MM.1S (cell line): ENCODE results near the gene LRMDA.

Source experiments
- DNase-seq: peaks from one replicate; pipeline ENCODE4 v3.0.0-alpha.2; 2015
- H2AFZ ChIP-seq: fragments of 300-600 bp; sonication (generic); 2 replicates; pipeline ENCODE4 v1.6.0; 2016; ENCODE audit warnings: antibody characterized with exemption, low read length
- H3F3A ChIP-seq: fragments of 300-600 bp; sonication (generic); 2 replicates; pipeline ENCODE4 v1.6.1; 2016; ENCODE audit warnings: mild to moderate bottlenecking, antibody characterized with exemption, low read length, moderate library complexity, mixed read lengths; ENCODE audit not compliant: insufficient read depth
- H3K27ac ChIP-seq: fragments of 300-600 bp; sonication (generic); 2 replicates; pipeline ENCODE4 v1.5.1; 2016; ENCODE audit warnings: mild to moderate bottlenecking, low read length
- H3K27me3 ChIP-seq: fragments of 300-600 bp; sonication (generic); replicated peaks from 2 replicates; pipeline ENCODE4 v1.6.0; 2016; ENCODE audit warnings: low read length; ENCODE audit not compliant: insufficient read depth
- H3K36me3 ChIP-seq: fragments of 300-600 bp; sonication (generic); replicated peaks from 2 replicates; pipeline ENCODE4 v1.6.1; 2016; ENCODE audit warnings: mild to moderate bottlenecking, low read length, mixed read lengths; ENCODE audit not compliant: insufficient read depth
- H3K4me1 ChIP-seq: fragments of 300-600 bp; sonication (generic); 2 replicates; pipeline ENCODE4 v1.6.1; 2016; ENCODE audit warnings: low read length, mixed read lengths
- H3K4me2 ChIP-seq: fragments of 300-600 bp; sonication (generic); 2 replicates; pipeline ENCODE4 v1.6.0; 2016; ENCODE audit warnings: low read depth, low read length
- H3K4me3 ChIP-seq: fragments of 300-600 bp; sonication (generic); 2 replicates; pipeline ENCODE4 v1.5.1; 2016; ENCODE audit warnings: low read length, mixed read lengths
- H3K79me2 ChIP-seq: fragments of 300-600 bp; sonication (generic); 2 replicates; pipeline ENCODE4 v1.6.1; 2016; ENCODE audit warnings: mixed run types, low read length, mixed read lengths
- H3K9ac ChIP-seq: fragments of 300-600 bp; sonication (generic); 2 replicates; pipeline ENCODE4 v1.6.1; 2016; ENCODE audit warnings: low read length, mixed read lengths
- H3K9me2 ChIP-seq: fragments of 300-600 bp; sonication (generic); replicated peaks from 2 replicates; pipeline ENCODE4 v1.6.1; 2016; ENCODE audit warnings: mild to moderate bottlenecking, low read length, mixed read lengths; ENCODE audit not compliant: insufficient read depth
- H3K9me3 ChIP-seq: fragments of 300-600 bp; sonication (generic); replicated peaks from 2 replicates; pipeline ENCODE4 v1.6.1; 2016; ENCODE audit warnings: mild to moderate bottlenecking, low read length, mixed read lengths; ENCODE audit not compliant: insufficient read depth
- H4K20me1 ChIP-seq: fragments of 300-600 bp; sonication (generic); 2 replicates; pipeline ENCODE4 v1.6.1; 2016; ENCODE audit warnings: mild to moderate bottlenecking, low read length, moderate library complexity, mixed read lengths; ENCODE audit not compliant: insufficient read depth
- CTCF ChIP-seq: fragments of 300-600 bp; sonication (generic); IDR thresholded peaks from 2 replicates; pipeline ENCODE4 v1.5.1; 2016; ENCODE audit warnings: antibody characterized with exemption, low read length, mixed read lengths
- EZH2 ChIP-seq: fragments of 300-600 bp; sonication (generic); optimal IDR thresholded peaks from 2 replicates; pipeline ENCODE3; 2017; ENCODE audit warnings: low read depth, mild to moderate bottlenecking, antibody characterized with exemption, low read length, mixed read lengths
- EZH2phosphoT487 ChIP-seq: fragments of 300-600 bp; sonication (generic); IDR thresholded peaks from 2 replicates; pipeline ENCODE4 v1.6.1; 2018; ENCODE audit warnings: antibody characterized with exemption, low read length

LRMDA gene

GRCh38 chr10:76563286-76563685, 1131.9 kb downstream of the LRMDA start:
- H3K9ac ChIP-seq, result no peak overlapping the region
- no peaks in the 10 kb centered on the region for H3K27me3 ChIP-seq
- H3F3A ChIP-seq, result no peaks in the 10 kb centered on the region
- no peaks in the 10 kb centered on the region for H3K4me1 ChIP-seq
- TF ChIP-seq CTCF (no peak), EZH2 (no peak), EZH2phosphoT487 (no peak)
- no peak for DNase-seq
- H3K36me3 ChIP-seq, result no peaks in the 10 kb centered on the region
- H3K9me3 ChIP-seq, result no peaks in the 10 kb centered on the region
- no peak overlapping the region for H3K4me2 ChIP-seq
- no peaks in the 10 kb centered on the region for H3K79me2 ChIP-seq
- no peak overlapping the region for H3K4me3 ChIP-seq
- H3K27ac ChIP-seq, result no peak overlapping the region
- H4K20me1 ChIP-seq, result no peaks in the 10 kb centered on the region
- H3K9me2 ChIP-seq, result no peaks in the 10 kb centered on the region
- no peak overlapping the region for H2AFZ ChIP-seq

GRCh38 chr10:76572021-76572420, 1140.6 kb downstream of the LRMDA start:
- no peak overlapping the region for H3K4me3 ChIP-seq
- no peaks in the 10 kb centered on the region for H4K20me1 ChIP-seq
- no peaks in the 10 kb centered on the region for H3K79me2 ChIP-seq
- no peak overlapping the region for H2AFZ ChIP-seq
- H3K36me3 ChIP-seq, result no peaks in the 10 kb centered on the region
- no peak overlapping the region for H3K9ac ChIP-seq
- DNase-seq, result no peak
- no peak overlapping the region for H3K4me2 ChIP-seq
- no peaks in the 10 kb centered on the region for H3K9me2 ChIP-seq
- H3F3A ChIP-seq, result no peaks in the 10 kb centered on the region
- no peaks in the 10 kb centered on the region for H3K27me3 ChIP-seq
- no peaks in the 10 kb centered on the region for H3K9me3 ChIP-seq
- TF ChIP-seq EZH2phosphoT487, result no peak
- no peak for TF ChIP-seq EZH2
- no peak for TF ChIP-seq CTCF
- H3K27ac ChIP-seq, result no peak overlapping the region
- no peaks in the 10 kb centered on the region for H3K4me1 ChIP-seq

GRCh38 chr10:76576276-76576962, 1145.0 kb downstream of the LRMDA start:
- Histone ChIP-seq H3K9ac (no peak overlapping the region), H3K9me3 (no peaks in the 10 kb centered on the region)

More at GRCh38 chr10:76576276-76576962, 1145.0 kb downstream of the LRMDA start:
- H3K9me2 ChIP-seq, result no peaks in the 10 kb centered on the region
- H3K79me2 ChIP-seq, result no peaks in the 10 kb centered on the region
- H3K27ac ChIP-seq, result no peak overlapping the region
- no peaks in the 10 kb centered on the region for H3K27me3 ChIP-seq
- no peaks in the 10 kb centered on the region for H4K20me1 ChIP-seq
- no peak overlapping the region for H3K4me3 ChIP-seq
- DNase-seq, result no peak
- H3F3A ChIP-seq, result no peaks in the 10 kb centered on the region
- no peaks in the 10 kb centered on the region for H3K4me1 ChIP-seq
- no peak overlapping the region for H3K4me2 ChIP-seq
- TF ChIP-seq EZH2, result no peak
- no peak for TF ChIP-seq EZH2phosphoT487
- no peak for TF ChIP-seq CTCF
- no peak overlapping the region for H2AFZ ChIP-seq
- H3K36me3 ChIP-seq, result no peaks in the 10 kb centered on the region
